Suprapubic skin (tissue), 4 donors: Measurements from ENCODE around the gene TIMP1.

Experiments used
- CTCF ChIP-seq, 2 donors: fragments of 200-600 bp in 1 of 2; fragments of 450-650 bp in 1 of 2; sonication (generic) in 1 of 2; IDR thresholded peaks; one replicate each; pipeline ENCODE4 v1.5.1; 2016 to 2019; ENCODE audit warnings: antibody characterized with exemption in 2 of 2, mild to moderate bottlenecking in 1 of 2, moderate library complexity in 1 of 2
- POLR2A ChIP-seq, 2 donors: fragments of 450-650 bp; IDR thresholded peaks; one replicate each; pipeline ENCODE4 v1.6.1; 2017; ENCODE audit warnings: antibody characterized with exemption in 2 of 2, mild to moderate bottlenecking in 2 of 2, moderate library complexity in 2 of 2
- POLR2AphosphoS5 ChIP-seq, 3 donors: sonication (generic); formaldehyde crosslinking; IDR thresholded peaks; one replicate each; pipeline ENCODE4 v1.6.1; 2017; ENCODE audit warnings: antibody characterized with exemption in 3 of 3

- TF ChIP-seq CTCF (IDR thresholded peaks at IDR 0.05): no peak
- no peak for TF ChIP-seq POLR2AphosphoS5 (IDR thresholded peaks at IDR 0.05)
- TF ChIP-seq POLR2A (IDR thresholded peaks at IDR 0.05): no peak
Measured at GRCh38 chrX:47571896-47572295, 10.3 kb upstream of the TIMP1 start.
